ENCODE data around the gene EEF1A1. TPM values are rescaled to one million over a fixed set of nuclear protein-coding genes. Genes with fewer than 3 reads are reported as not detected.
A peak's percentile ranks its signal among the peaks of the same experiment; 100 is the strongest.
"Not testable (repeated sequence)": the region's sequence is repeated elsewhere in the genome, so short reads cannot be mapped to it uniquely, and the experiment has no call there.

Gene EEF1A1
- total RNA-seq (ENCODE audit: unreplicated experiment) = 13,000 TPM
- long read RNA-seq, full-length matches to known transcripts = 22,105 of 22,556 reads
- long read RNA-seq, partial matches to known transcripts = 201 of 22,556 reads
- long read RNA-seq, other reads (novel, unspliced or antisense) = 250 of 22,556 reads

DNA sequence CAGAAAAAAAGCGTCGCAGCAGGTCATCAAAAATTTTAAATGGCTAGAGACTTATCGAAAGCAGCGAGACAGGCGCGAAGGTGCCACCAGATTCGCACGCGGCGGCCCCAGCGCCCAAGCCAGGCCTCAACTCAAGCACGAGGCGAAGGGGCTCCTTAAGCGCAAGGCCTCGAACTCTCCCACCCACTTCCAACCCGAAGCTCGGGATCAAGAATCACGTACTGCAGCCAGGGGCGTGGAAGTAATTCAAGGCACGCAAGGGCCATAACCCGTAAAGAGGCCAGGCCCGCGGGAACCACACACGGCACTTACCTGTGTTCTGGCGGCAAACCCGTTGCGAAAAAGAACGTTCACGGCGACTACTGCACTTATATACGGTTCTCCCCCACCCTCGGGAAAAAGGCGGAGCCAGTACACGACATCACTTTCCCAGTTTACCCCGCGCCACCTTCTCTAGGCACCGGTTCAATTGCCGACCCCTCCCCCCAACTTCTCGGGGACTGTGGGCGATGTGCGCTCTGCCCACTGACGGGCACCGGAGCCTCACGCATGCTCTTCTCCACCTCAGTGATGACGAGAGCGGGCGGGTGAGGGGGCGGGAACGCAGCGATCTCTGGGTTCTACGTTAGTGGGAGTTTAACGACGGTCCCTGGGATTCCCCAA, at the start of gene EEF1A1:
Gene EEF1A1 (minus strand): TSS at position 345 of the 663 bp plus-strand sequence. CDS start 1,006 bp downstream, outside the sequence.
- Mint-ChIP-seq H3K9me3 (ENCODE audit: unreplicated experiment) (peaks cover 4% of the 10 kb centered on the region), H3K27ac (ENCODE audit: unreplicated experiment) (peak within 1 kb of the TSS; percentile 100), H3K4me3 (ENCODE audit: unreplicated experiment) (peak within 1 kb of the TSS; percentile 98), H3K4me1 (ENCODE audit: unreplicated experiment) (peaks cover 32% of the 10 kb centered on the region), H3K36me3 (ENCODE audit: low read depth, unreplicated experiment) (peaks cover 48% of the 10 kb centered on the region), H3K27me3 (ENCODE audit: unreplicated experiment) (peaks cover 29% of the 10 kb centered on the region)
- TF ChIP-seq, protein P1, sequence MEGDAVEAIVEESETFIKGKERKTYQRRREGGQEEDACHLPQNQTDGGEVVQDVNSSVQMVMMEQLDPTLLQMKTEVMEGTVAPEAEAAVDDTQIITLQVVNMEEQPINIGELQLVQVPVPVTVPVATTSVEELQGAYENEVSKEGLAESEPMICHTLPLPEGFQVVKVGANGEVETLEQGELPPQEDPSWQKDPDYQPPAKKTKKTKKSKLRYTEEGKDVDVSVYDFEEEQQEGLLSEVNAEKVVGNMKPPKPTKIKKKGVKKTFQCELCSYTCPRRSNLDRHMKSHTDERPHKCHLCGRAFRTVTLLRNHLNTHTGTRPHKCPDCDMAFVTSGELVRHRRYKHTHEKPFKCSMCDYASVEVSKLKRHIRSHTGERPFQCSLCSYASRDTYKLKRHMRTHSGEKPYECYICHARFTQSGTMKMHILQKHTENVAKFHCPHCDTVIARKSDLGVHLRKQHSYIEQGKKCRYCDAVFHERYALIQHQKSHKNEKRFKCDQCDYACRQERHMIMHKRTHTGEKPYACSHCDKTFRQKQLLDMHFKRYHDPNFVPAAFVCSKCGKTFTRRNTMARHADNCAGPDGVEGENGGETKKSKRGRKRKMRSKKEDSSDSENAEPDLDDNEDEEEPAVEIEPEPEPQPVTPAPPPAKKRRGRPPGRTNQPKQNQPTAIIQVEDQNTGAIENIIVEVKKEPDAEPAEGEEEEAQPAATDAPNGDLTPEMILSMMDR (IDR thresholded peaks at IDR 0.05; ENCODE audit: unreplicated experiment) = no peak
- peak; percentile 100 for DNase-seq (ENCODE audit: low spot score)

DNA sequence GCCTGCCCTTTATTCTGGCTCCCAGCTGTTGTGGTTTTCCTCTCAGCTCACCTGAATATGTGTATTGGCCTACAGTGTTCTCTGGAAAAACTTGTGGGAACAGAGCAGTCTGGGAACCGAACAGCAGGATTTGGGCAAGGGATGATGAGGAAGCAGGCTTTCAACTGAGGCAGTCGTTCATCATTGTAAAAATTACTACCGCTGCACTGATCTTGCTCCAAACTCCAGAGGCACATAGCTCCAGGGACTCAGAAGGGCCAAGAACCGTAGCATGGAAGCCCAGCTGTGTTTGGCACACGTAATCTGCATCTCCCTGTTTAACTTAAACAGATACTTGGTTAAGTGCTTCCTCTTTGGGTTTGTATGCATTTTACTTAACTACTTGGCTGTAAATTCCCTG, 48.3 kb upstream of the EEF1A1 start:
- DNase-seq (ENCODE audit: low spot score) = no peak
- Mint-ChIP-seq H3K27me3 (ENCODE audit: unreplicated experiment) (peaks cover 4% of the 10 kb centered on the region), H3K27ac (ENCODE audit: unreplicated experiment) (no peak overlapping the region), H3K9me3 (ENCODE audit: unreplicated experiment) (no peaks in the 10 kb centered on the region), H3K36me3 (ENCODE audit: low read depth, unreplicated experiment) (no peaks in the 10 kb centered on the region), H3K4me1 (ENCODE audit: unreplicated experiment) (peaks cover 3% of the 10 kb centered on the region), H3K4me3 (ENCODE audit: unreplicated experiment) (no peak overlapping the region)
- TF ChIP-seq, protein P1 (IDR thresholded peaks at IDR 0.05; ENCODE audit: unreplicated experiment) = no peak

DNA sequence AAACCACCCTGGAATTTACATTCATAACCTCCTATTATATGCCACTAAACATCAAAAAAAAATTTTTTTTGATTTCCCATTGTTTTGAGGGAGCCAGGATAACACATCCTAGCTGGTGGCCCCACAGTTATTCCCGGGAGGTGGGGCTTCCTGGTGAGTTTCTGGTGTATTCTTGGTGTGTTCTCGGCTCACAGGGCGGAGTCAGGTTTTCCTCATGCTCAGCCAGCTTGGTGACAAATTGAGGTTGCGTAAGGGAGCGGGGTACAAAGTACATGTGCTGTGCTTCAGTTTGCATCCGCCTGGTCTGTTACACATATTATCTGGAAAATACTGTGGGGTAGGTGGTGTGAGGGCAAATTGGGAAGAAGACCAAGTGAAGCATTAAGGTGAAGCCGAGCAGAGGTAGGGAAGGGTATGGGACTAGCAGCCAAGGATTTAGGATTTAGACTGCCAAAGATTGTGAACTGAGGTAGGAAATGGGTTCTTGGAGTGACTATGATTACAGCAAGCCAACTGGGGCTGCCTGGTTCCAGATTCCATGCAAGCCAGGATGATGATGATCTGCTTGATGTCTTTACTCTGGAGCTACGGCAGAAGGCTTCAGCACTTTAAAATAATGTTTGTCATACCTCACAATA, 46.2 kb upstream of the EEF1A1 start:
- no peak for DNase-seq (ENCODE audit: low spot score)
- H3K4me3 Mint-ChIP-seq (ENCODE audit: unreplicated experiment) = no peak overlapping the region
- TF ChIP-seq, protein P1 (IDR thresholded peaks at IDR 0.05; ENCODE audit: unreplicated experiment) = no peak
- H3K27ac Mint-ChIP-seq (ENCODE audit: unreplicated experiment) = no peak overlapping the region
- peaks cover 4% of the 10 kb centered on the region for H3K27me3 Mint-ChIP-seq (ENCODE audit: unreplicated experiment)
- H3K4me1 Mint-ChIP-seq (ENCODE audit: unreplicated experiment) = peaks cover 3% of the 10 kb centered on the region
- no peaks in the 10 kb centered on the region for H3K9me3 Mint-ChIP-seq (ENCODE audit: unreplicated experiment)
- no peaks in the 10 kb centered on the region for H3K36me3 Mint-ChIP-seq (ENCODE audit: low read depth, unreplicated experiment)

DNA sequence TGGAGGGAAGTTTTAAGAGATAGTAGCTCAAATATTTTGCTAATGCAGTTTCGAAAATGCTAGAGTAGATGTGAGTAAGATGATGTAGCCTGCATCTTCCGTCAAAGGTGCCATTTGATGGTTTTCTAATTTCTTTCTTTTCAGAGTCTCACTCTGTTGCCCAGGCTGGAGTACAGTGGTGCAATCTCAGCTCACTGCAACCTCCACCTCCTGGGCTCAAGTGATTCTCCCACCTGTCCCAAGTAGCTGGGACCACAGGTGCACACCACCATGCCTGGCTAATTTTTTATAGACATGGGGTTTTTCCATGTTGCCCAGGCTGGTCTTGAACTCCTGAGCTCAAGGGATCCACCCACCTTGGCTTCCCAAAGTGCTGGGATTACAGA, 45.6 kb upstream of the EEF1A1 start:
- H3K27me3 Mint-ChIP-seq (ENCODE audit: unreplicated experiment); DNase-seq (ENCODE audit: low spot score); H3K4me3 Mint-ChIP-seq (ENCODE audit: unreplicated experiment); H3K27ac Mint-ChIP-seq (ENCODE audit: unreplicated experiment); H3K36me3 Mint-ChIP-seq (ENCODE audit: low read depth, unreplicated experiment); H3K4me1 Mint-ChIP-seq (ENCODE audit: unreplicated experiment); H3K9me3 Mint-ChIP-seq (ENCODE audit: unreplicated experiment): not testable (repeated sequence)

DNA sequence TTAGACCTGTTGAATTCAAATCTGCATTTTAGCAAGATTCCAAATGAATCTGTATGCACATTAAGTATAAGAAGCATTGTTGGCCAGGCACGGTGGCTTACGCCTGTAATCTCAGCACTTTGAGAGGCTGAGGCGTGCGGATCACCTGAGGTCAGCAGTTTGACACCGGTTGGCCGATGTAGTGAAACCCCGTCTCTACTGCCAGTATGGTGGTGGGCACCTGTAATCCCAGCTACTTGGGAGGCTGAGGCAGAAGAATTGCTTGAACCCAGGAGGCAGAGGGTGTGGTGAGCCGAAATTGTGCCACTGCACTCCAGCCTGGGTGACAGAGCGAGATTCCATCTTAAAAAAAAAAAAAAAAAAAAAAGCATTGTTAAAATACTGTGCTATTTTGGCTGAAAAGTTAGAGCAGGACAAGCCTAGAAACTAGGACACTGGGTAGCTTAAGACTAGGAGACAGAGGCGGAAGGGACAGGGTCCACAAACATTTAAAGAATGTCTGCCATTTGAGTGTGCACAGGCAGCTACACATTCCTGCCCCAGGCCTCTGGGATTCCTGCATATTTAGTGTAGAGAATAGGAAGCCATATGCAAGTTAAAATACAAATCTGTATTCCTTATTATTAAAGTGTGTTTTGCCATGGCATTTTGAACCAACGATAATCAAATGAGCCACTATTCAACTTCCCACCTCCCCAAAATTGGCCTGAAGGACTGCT, 45.1 kb upstream of the EEF1A1 start:
- no peak for DNase-seq (ENCODE audit: low spot score)
- Mint-ChIP-seq H3K9me3 (ENCODE audit: unreplicated experiment) (no peaks in the 10 kb centered on the region), H3K4me3 (ENCODE audit: unreplicated experiment) (no peak overlapping the region), H3K4me1 (ENCODE audit: unreplicated experiment) (peaks cover 3% of the 10 kb centered on the region), H3K36me3 (ENCODE audit: low read depth, unreplicated experiment) (no peaks in the 10 kb centered on the region), H3K27ac (ENCODE audit: unreplicated experiment) (no peak overlapping the region), H3K27me3 (ENCODE audit: unreplicated experiment) (peaks cover 4% of the 10 kb centered on the region)
- TF ChIP-seq, protein P1 (IDR thresholded peaks at IDR 0.05; ENCODE audit: unreplicated experiment) = no peak

All from endothelial cell (in vitro differentiated cells).